HG03575 (cell line): ENCODE data around the gene KCNIP1.

Experiments used
- ATAC-seq: cut with Tn5 transposase; IDR thresholded peaks from one replicate; pipeline ENCODE4 v1.9.1; 2021; ENCODE audit not compliant: unreplicated experiment, insufficient number of reproducible peaks, low FRiP score; ENCODE audit errors: extremely low read depth

Gene KCNIP1

GRCh38 chr5:170501361-170501760, 2.5 kb upstream of the KCNIP1 start:
- no peak for ATAC-seq

- no peak for ATAC-seq
Observed at GRCh38 chr5:170501931-170502330, 1.9 kb upstream of the KCNIP1 start.

- ATAC-seq, result no peak
Observed at GRCh38 chr5:170504616-170505266, 921 bp downstream of the KCNIP1 start.

- no peak for ATAC-seq
Observed at GRCh38 chr5:170508036-170508435, 4.2 kb downstream of the KCNIP1 start.

GRCh38 chr5:170508660-170509347, 5.0 kb downstream of the KCNIP1 start:
- ATAC-seq, result no peak

GRCh38 chr5:170509348-170509660, 5.5 kb downstream of the KCNIP1 start:
- ATAC-seq, result no peak

GRCh38 chr5:170510126-170510525, 6.3 kb downstream of the KCNIP1 start:
- no peak for ATAC-seq

- ATAC-seq, result no peak
Observed at GRCh38 chr5:170510559-170510958, 6.7 kb downstream of the KCNIP1 start.

GRCh38 chr5:170511551-170512258, 7.9 kb downstream of the KCNIP1 start:
- no peak for ATAC-seq

GRCh38 chr5:170513856-170514525, 10.2 kb downstream of the KCNIP1 start:
- ATAC-seq, result no peak

GRCh38 chr5:170517411-170517810, 13.6 kb downstream of the KCNIP1 start:
- ATAC-seq, result no peak

GRCh38 chr5:170518277-170518676, 14.5 kb downstream of the KCNIP1 start:
- no peak for ATAC-seq

- no peak for ATAC-seq
Observed at GRCh38 chr5:170519549-170519948, 15.7 kb downstream of the KCNIP1 start.

- ATAC-seq, result no peak
Observed at GRCh38 chr5:170520372-170520771, 16.6 kb downstream of the KCNIP1 start.

GRCh38 chr5:170522211-170523141, 18.7 kb downstream of the KCNIP1 start:
- no peak for ATAC-seq

- no peak for ATAC-seq
Observed at GRCh38 chr5:170523142-170523551, 19.3 kb downstream of the KCNIP1 start.

- no peak for ATAC-seq
Observed at GRCh38 chr5:170523830-170524229, 20.0 kb downstream of the KCNIP1 start.

- ATAC-seq, result no peak
Observed at GRCh38 chr5:170524576-170524975, 20.8 kb downstream of the KCNIP1 start.
